ENCODE results near the gene CALD1. TPM values are rescaled to one million over a fixed set of nuclear protein-coding genes. Genes with fewer than 3 reads are reported as not detected.
A peak's percentile ranks its signal among the peaks of the same experiment; 100 is the strongest.

Gene CALD1, protein sequence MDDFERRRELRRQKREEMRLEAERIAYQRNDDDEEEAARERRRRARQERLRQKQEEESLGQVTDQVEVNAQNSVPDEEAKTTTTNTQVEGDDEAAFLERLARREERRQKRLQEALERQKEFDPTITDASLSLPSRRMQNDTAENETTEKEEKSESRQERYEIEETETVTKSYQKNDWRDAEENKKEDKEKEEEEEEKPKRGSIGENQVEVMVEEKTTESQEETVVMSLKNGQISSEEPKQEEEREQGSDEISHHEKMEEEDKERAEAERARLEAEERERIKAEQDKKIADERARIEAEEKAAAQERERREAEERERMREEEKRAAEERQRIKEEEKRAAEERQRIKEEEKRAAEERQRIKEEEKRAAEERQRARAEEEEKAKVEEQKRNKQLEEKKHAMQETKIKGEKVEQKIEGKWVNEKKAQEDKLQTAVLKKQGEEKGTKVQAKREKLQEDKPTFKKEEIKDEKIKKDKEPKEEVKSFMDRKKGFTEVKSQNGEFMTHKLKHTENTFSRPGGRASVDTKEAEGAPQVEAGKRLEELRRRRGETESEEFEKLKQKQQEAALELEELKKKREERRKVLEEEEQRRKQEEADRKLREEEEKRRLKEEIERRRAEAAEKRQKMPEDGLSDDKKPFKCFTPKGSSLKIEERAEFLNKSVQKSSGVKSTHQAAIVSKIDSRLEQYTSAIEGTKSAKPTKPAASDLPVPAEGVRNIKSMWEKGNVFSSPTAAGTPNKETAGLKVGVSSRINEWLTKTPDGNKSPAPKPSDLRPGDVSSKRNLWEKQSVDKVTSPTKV
- not detected for total RNA-seq
- not detected for polyA plus RNA-seq
- total RNA-seq, result 0 to 2.7 (median 1.2) reads per million in 6 experiments

DNA sequence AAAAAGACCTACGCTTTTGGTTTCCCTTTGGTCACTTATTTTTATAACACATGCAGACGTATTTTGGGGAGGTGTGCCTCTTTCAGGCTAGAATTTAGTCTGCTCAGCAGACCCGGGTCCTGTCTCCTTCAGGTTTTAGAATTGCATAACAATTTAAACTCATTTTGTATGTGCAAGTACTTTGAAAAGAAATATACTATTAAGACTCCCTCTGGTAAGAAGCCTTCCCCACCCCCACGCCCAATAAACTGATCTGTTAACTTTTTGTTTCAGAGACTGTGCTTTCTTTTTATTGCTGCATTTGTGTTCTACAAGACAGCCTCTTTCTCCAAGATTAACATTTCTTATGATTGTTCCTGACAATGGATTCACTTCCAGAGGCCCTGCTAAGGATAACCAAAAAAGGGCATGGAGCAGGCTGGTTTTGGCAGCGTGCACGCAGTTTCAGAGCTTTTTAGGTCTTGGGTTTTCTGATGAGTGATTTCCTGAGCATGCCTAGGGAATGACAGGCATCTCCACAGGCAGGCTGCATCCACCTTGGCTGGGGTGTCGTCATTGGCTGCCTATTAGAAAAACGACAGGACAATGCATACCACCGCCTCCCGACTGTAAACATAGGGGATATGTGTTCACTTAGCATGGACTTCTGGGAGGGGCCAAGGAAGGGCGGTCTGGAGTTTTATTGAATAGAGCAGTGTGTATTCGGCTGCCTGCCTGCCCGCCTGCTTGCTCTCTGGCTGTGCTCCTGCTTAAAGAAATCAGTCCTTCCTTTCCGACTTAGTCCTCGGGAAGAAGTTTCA is at the start of gene CALD1:
Gene CALD1, plus strand, starts transcription at position 694 of the 800 bp plus-strand sequence. CDS start 88,100 bp downstream, outside the sequence.
- POLR2A ChIA-PET, result no interaction called here
- ATAC-seq (no peak), DNase-seq (no peak)
- no peak within 1 kb of the TSS for H3K4me3 Mint-ChIP-seq
- H3K27me3 Mint-ChIP-seq, result peaks cover 0 to 7% (median 2%) of the 10 kb centered on the region in 5 donors
- peaks cover 0 to 4% (median 2%) of the 10 kb centered on the region in 4 donors for H3K4me1 Mint-ChIP-seq
- peaks cover 0 to 11% (median 7%) of the 10 kb centered on the region in 3 donors for H3K36me3 Mint-ChIP-seq
- H3K9me3 Mint-ChIP-seq, result no peaks in the 10 kb centered on the region
- H3K27ac Mint-ChIP-seq, result no peak within 1 kb of the TSS

DNA sequence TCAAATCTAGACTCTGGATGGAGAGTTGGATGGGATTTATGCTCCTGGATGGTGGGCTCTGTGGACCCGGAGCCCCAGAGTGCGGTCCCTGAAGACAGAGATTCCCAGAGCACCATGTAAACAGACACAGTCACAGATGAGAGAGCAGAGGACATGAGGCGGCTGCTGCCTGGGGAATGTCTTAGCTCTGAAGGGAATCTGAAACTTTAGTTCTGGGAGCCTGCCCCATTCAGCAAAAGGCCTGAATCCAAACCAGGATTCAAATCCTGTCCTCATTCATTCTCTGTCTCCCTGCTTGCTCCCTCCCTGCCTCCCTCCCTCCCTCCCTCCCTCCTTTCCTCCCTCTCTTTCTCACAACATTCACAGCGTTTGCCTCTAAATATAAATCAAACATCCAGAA is 49.5 kb upstream of the CALD1 start:
- peaks cover 0 to 1% (median 0%) of the 10 kb centered on the region in 4 donors for H3K4me1 Mint-ChIP-seq

DNA sequence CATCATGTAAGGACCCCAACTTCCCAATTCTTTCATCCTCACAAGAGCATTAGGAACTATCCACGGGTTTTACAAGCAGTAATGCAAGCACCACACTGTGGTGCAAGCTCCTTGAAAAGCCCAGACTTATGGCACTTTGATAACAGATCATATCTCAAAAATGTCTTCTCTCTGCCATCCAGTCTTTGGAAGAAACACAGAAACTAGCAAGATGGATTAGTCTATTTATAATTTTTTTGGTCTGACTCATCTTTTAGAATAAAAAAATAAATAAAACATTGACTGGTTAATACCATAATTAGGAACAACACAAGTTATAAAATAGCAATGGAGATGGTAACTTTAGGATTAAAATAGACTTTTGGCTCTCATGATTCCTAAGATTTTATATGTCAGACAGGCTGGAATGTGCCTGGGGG is 49.0 kb upstream of the CALD1 start:
- peaks cover 0 to 13% (median 6%) of the 10 kb centered on the region in 3 donors for H3K36me3 Mint-ChIP-seq
- H3K27me3 Mint-ChIP-seq, result no peaks in the 10 kb centered on the region
- H3K9me3 Mint-ChIP-seq, result peaks cover 0 to 15% (median 4%) of the 10 kb centered on the region in 9 donors
- POLR2A ChIA-PET, result no interaction called here
- ATAC-seq, result no peak
- H3K4me1 Mint-ChIP-seq, result peaks cover 0 to 1% (median 0%) of the 10 kb centered on the region in 4 donors
- H3K4me3 Mint-ChIP-seq, result no peak overlapping the region
- DNase-seq, result no peak
- no peak overlapping the region for H3K27ac Mint-ChIP-seq

More for the DNA sequence above, 49.5 kb upstream of the CALD1 start:
- Mint-ChIP-seq H3K36me3 (peaks cover 0 to 14% (median 11%) of the 10 kb centered on the region in 3 donors), H3K27ac (no peak overlapping the region), H3K4me3 (no peak overlapping the region), H3K27me3 (no peaks in the 10 kb centered on the region), H3K9me3 (peaks cover 0 to 19% (median 4%) of the 10 kb centered on the region in 9 donors)
- ATAC-seq, result no peak
- POLR2A ChIA-PET, result no interaction called here
- DNase-seq, result no peak

DNA sequence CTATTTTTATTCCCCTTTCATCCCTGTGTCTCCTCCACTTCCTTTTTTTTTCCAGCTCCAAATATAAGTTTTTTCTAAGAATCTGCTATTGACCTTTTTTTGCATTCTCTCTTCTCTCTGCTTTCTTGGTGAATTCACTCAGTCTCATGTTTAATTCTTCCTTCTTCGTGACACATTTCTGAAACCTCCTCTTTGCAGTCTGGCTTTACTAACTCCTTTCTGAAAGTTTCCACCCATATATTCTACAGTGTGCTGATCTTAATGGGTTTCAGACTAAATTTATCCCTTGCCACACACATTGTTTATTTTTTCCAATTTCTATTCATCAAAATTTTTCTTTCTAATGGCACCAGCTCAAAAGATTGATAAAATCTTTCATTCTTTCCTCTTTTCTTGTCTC is 47.8 kb upstream of the CALD1 start:
- ATAC-seq, result no peak
- peaks cover 0 to 9% (median 0%) of the 10 kb centered on the region in 9 donors for H3K9me3 Mint-ChIP-seq
- H3K36me3 Mint-ChIP-seq, result peaks cover 0 to 4% (median 0%) of the 10 kb centered on the region in 3 donors
- DNase-seq, result no peak
- peak overlapping the region in 1 of 10 donors; percentile 4 for H3K27ac Mint-ChIP-seq
- POLR2A ChIA-PET, result no interaction called here
- peaks cover 0 to 1% (median 0%) of the 10 kb centered on the region in 4 donors for H3K4me1 Mint-ChIP-seq
- H3K4me3 Mint-ChIP-seq, result no peak overlapping the region
- H3K27me3 Mint-ChIP-seq, result no peaks in the 10 kb centered on the region

DNA sequence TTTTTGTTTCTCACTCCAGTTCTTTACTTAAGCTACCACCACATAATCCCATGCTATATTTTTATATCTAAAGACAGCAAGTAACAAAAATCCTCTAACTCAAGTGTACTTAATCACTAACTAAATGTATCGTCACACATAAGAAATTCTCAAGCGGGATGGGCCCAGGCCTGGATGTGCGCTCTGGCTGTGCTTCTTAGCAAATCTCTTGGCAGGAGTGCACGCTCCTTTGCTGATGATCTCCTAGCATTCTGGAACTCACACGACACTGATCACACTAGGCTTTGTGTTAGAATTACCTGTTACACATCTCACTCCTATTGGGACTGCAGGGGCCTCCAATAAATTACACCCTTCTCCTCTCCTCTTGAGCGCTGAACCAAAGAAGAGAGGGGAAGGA is 46.7 kb upstream of the CALD1 start:
- peaks cover 0 to 1% (median 0%) of the 10 kb centered on the region in 3 donors for H3K36me3 Mint-ChIP-seq
- no peaks in the 10 kb centered on the region for H3K27me3 Mint-ChIP-seq
- POLR2A ChIA-PET, result no interaction called here
- DNase-seq, result no peak
- H3K4me3 Mint-ChIP-seq, result no peak overlapping the region
- no peak overlapping the region for H3K27ac Mint-ChIP-seq
- peaks cover 0 to 1% (median 0%) of the 10 kb centered on the region in 4 donors for H3K4me1 Mint-ChIP-seq
- no peak for ATAC-seq
- H3K9me3 Mint-ChIP-seq, result peaks cover 0 to 9% (median 0%) of the 10 kb centered on the region in 9 donors

DNA sequence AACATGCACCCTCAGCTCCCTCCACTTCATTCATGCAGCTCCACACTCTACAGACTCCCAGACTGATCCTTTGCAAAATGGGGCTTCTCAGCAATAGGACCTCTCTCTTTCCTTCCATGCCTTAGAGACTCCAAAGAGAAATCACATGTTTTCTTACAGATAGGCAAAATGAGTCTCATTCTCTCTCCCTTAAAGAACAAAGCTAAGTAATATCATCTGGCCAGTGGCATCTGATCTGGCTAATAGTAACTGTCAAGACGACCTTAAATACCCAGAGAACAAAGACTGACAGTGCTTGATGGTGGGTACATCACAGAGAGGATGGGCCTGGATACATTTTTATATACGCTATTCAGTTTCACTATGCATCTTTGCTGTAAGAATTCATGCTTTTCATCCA is 43.1 kb upstream of the CALD1 start:
- peaks cover 0 to 2% (median 0%) of the 10 kb centered on the region in 9 donors for H3K9me3 Mint-ChIP-seq
- no peak overlapping the region for H3K27ac Mint-ChIP-seq
- no peak for DNase-seq
- no peaks in the 10 kb centered on the region for H3K4me1 Mint-ChIP-seq
- peaks cover 0 to 3% (median 0%) of the 10 kb centered on the region in 5 donors for H3K27me3 Mint-ChIP-seq
- H3K4me3 Mint-ChIP-seq, result no peak overlapping the region
- no peak for ATAC-seq
- H3K36me3 Mint-ChIP-seq, result peaks cover 0 to 1% (median 0%) of the 10 kb centered on the region in 3 donors
- POLR2A ChIA-PET, result no interaction called here

DNA sequence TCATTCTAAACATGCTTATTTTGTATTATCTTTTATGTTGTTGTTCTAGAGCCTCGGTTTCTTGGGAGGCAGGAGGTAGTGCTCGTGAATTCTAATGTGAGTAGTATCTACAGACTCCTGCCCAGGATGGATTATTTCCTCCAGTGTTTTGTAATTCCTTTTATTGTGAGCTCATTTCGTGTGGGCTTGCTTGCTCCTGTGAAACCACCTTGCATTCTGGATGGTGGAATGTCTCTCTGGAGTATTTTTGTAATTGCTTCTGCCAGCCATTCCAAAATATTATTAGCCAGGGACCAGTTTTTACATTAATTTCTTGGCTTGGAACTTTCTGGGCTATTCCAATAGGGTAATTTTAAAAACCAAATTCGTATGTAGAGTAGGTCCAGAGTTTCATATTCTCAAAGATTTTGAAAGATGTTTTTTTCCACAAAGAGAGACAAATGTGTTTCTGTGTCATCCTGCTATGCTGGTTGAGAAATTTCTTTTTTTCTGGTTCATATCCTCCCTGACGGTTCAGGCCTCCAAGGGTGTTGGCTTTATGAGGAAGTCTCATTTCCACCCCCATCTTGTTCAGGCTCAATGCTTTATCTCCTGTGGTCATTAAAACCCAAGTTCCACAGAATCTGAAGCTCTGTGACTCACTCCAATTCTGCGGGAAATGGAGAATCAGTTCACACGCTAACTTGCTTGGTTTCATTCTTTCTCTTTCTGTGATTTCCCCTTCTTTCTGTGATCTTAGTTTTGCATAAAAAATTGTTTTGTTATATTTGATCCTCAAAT is 41.7 kb upstream of the CALD1 start:
- Mint-ChIP-seq H3K36me3 (no peaks in the 10 kb centered on the region), H3K9me3 (no peaks in the 10 kb centered on the region), H3K4me3 (no peak overlapping the region), H3K4me1 (no peaks in the 10 kb centered on the region), H3K27me3 (peaks cover 0 to 4% (median 0%) of the 10 kb centered on the region in 5 donors), H3K27ac (peak overlapping the region in 1 of 10 donors; percentile 22)
- DNase-seq (no peak), ATAC-seq (no peak)
- POLR2A ChIA-PET, result no interaction called here

DNA sequence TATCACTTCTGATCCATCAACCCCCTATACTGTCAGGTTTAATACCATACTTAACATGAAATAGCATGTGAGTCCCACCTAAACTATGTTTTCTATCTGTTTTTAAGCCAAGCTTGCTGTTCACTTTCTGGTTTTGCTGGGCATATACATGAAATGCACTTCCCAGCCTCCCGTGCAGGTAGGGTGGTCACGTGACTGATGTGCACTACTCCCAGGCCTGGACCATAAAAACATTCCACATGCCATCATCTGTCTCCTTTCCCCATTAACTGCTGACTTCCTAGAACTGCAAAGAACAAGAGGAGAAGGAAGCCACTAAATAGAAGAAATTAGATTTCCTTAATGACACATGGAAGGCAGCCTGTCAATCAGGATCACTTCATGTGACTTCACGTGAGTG is 40.1 kb upstream of the CALD1 start:
- H3K4me3 Mint-ChIP-seq, result no peak overlapping the region
- no peaks in the 10 kb centered on the region for H3K4me1 Mint-ChIP-seq
- no peak overlapping the region for H3K27ac Mint-ChIP-seq
- no peaks in the 10 kb centered on the region for H3K36me3 Mint-ChIP-seq
- no peak for ATAC-seq
- DNase-seq, result no peak
- H3K9me3 Mint-ChIP-seq, result no peaks in the 10 kb centered on the region
- peaks cover 0 to 4% (median 2%) of the 10 kb centered on the region in 5 donors for H3K27me3 Mint-ChIP-seq
- POLR2A ChIA-PET, result no interaction called here

DNA sequence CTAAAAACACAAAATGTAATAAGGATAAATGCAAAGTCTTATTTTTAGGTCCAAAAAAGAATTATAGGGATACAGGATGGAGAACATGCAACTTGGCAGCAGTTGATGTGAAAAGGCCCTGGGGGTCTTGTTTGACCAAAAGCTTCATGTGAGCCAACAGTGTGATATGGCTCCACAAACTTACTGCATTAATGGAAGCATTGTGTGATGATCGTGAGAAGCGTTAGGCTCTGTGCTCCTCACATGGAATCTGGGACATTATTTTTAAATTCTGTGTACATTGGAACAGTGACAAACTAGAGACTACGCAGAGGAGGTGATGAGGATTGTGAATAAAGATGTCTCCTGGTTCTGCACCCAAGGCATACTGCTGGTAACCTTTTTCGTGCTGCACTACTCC is 39.1 kb upstream of the CALD1 start:
- Mint-ChIP-seq H3K27me3 (peaks cover 0 to 5% (median 3%) of the 10 kb centered on the region in 5 donors), H3K9me3 (no peaks in the 10 kb centered on the region), H3K36me3 (no peaks in the 10 kb centered on the region), H3K27ac (no peak overlapping the region), H3K4me3 (no peak overlapping the region), H3K4me1 (no peaks in the 10 kb centered on the region)
- POLR2A ChIA-PET, result no interaction called here
- DNase-seq, result no peak
- no peak for ATAC-seq

DNA sequence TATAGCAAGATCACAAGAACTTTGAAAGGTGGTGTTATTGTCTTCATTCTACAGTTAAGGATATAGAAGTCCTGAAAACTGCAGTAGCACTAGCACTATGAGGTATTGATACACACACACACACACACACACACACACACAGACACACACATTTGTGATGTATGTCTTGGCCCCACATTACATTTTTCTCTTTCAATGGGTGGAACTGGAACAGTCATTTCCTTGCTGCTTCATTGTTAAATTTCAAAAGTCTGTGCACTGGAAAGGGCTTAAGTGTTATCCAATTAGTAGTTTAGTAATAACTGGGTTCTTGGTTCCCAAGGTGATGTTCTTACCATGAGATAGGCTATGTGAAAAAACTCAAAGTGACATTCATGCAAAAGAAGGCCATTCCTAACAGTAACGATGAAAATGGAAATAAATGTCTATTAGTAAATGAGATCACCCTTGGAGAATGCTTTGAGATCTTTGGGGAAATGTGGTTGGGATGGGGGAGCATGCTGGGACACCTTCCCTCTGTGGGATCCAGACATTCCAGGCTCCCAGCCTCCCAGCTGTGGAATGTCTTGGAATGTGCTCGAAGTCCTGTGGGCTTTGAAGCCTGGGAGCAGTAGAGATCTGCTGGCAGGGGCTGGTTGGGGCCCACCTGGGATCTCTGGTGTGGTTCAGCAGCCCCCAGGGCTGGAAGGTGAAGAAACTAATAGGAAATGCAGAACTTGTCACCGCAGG is 37.4 kb upstream of the CALD1 start:
- Mint-ChIP-seq H3K4me3 (no peak overlapping the region), H3K27me3 (peaks cover 0 to 5% (median 3%) of the 10 kb centered on the region in 5 donors), H3K36me3 (no peaks in the 10 kb centered on the region), H3K27ac (no peak overlapping the region), H3K9me3 (no peaks in the 10 kb centered on the region), H3K4me1 (no peaks in the 10 kb centered on the region)
- DNase-seq (no peak), ATAC-seq (no peak)
- POLR2A ChIA-PET, result no interaction called here

DNA sequence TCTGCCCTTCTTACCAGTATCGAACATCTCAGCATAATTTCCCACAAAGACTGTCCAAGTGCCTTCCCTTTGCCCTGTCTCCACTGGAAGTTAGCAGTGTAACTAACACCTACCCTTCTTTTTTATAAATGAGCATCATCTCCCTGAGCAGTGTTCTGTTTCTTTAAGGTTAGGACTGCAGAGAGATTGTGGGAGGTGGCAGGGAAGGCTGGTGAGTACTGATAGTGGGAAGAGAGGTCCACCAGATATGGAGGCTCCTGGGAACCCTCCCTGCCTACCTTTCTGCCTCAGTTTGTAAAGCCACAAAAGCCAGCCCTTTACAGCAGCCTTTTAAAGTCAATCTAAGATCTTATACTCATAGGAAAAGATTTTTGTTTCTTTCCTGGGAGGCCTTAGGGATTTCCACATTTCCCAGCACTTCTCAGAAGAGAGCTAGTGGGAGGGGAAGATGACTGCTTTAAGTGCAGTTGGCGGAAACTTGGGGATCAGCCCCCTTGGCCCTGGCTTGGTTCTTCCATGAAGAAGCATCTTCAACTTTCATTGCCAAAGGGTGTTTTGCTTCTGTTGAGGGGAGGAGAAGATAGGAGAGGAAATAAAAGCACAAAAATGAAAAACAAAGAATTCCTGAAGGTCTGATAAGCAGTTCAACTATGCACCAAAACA is 36.6 kb upstream of the CALD1 start:
- Mint-ChIP-seq H3K4me3 (no peak overlapping the region), H3K27ac (no peak overlapping the region), H3K9me3 (no peaks in the 10 kb centered on the region), H3K27me3 (peaks cover 0 to 7% (median 3%) of the 10 kb centered on the region in 5 donors), H3K36me3 (no peaks in the 10 kb centered on the region), H3K4me1 (no peaks in the 10 kb centered on the region)
- no peak for ATAC-seq
- POLR2A ChIA-PET, result no interaction called here
- no peak for DNase-seq
